Spinal cord (tissue), 10 donors: ENCODE measurements around the gene TMEM107. TPM values are rescaled to one million over a fixed set of nuclear protein-coding genes. Genes with fewer than 3 reads are reported as not detected.

ENCODE experiments used
- DNase-seq, 6 donors: peaks; one replicate each; pipeline versions ENCODE4 v3.0.0 to v3.0.0-alpha.2; 2013 to 2015; ENCODE audit warnings: low spot score in 6 of 6, low read depth in 4 of 6
- H3K27ac ChIP-seq: one replicate; pipeline ENCODE4 v1.5.1; 2013; ENCODE audit warnings: low read depth, low read length, control low read depth
- H3K27me3 ChIP-seq: one replicate; pipeline ENCODE4 v1.6.1; 2013; ENCODE audit warnings: low read length; ENCODE audit not compliant: control insufficient read depth, insufficient read depth
- H3K36me3 ChIP-seq: one replicate; pipeline ENCODE4 v1.6.1; 2013; ENCODE audit warnings: low read length; ENCODE audit not compliant: control insufficient read depth, insufficient read depth
- H3K4me1 ChIP-seq: one replicate; pipeline ENCODE4 v1.6.1; 2013; ENCODE audit warnings: low read length; ENCODE audit not compliant: control insufficient read depth, insufficient read depth
- H3K4me3 ChIP-seq: one replicate; pipeline ENCODE4 v1.5.1; 2013; ENCODE audit warnings: low read depth, low read length, control low read depth
- H3K9me3 ChIP-seq: one replicate; pipeline ENCODE4 v1.6.1; 2013; ENCODE audit warnings: low read length; ENCODE audit not compliant: control insufficient read depth, insufficient read depth
- WGBS: methylation state at CpG from one replicate; pipeline ENCODE4 v1.1.5; 2013; ENCODE audit warnings: missing lambda C conversion rate; ENCODE audit not compliant: insufficient coverage; 5-methylcytosine and 5-hydroxymethylcytosine counted together
- polyA plus RNA-seq, 2 donors: library from polyadenylated mRNA; unstranded; fragments of 120-200 nt; gene quantifications; one replicate each; pipeline ENCODE4 v1.2.1, GENCODE V29; 2013; ENCODE audit not compliant: insufficient read length in 2 of 2
- total RNA-seq, 2 donors: library from RNA; depleted of rRNA in 1 of 2; stranded (reverse); fragments of 120-200 nt in 1 of 2; fragments of >200 nt in 1 of 2; gene quantifications; one replicate each; pipeline versions ENCODE4 v1.2.3 to v1.2.4, GENCODE V29; 2013 to 2014
- donor health status: healthy.

The TMEM107 gene
- total and polyA plus RNA-seq, 4 donors: 19.0 to 48.1 (median 22.5) TPM

DNA sequence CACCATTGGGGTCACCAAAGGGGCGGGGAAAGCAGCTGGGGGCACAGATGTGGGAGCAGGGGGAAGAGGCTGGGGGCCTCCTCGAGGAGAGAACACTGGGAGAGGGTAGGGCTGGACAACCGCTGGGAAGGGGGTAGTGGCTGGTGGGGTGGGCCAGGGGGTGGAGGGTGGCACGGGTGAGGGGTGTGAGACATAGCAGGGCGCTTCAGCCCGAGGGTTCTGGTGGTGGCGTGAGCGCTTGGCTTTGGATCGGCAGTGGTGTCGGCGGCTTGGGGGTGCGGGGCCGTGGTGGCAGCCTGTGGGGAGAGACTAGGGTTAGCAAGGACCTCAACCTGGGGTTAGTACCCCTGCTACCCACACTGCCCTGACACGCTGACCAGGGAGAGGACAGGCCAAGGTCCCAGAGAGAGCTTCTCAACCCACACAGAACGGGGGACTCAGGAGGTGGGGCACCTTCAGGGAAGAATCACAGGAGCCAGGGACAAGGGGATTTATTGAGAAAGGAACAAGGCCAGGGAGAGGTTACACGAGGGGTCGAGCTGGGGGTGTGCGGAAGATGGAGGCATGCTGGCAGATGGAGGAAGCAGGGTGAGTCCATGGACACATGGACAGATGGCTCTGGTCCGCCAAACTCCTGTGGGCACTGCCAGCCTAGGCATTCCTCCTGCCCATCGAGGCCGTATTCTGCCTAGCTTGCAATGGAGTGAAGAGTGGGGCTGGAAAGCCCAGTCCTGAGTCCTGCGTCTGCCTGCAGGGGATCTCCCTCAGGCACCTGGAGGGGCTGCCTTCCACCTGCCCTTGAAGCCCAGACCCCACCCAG lies 32.4 kb downstream of the TMEM107 start:
- H3K9me3 ChIP-seq: no peaks in the 10 kb centered on the region
- no peaks in the 10 kb centered on the region for H3K27me3 ChIP-seq
- H3K27ac ChIP-seq: no peak overlapping the region
- no peak for DNase-seq
- peaks cover 3% of the 10 kb centered on the region for H3K4me1 ChIP-seq
- H3K36me3 ChIP-seq: peaks cover 94% of the 10 kb centered on the region
- WGBS: 93% methylated on average over 19 of the region's 22 CpGs
- no peak overlapping the region for H3K4me3 ChIP-seq

DNA sequence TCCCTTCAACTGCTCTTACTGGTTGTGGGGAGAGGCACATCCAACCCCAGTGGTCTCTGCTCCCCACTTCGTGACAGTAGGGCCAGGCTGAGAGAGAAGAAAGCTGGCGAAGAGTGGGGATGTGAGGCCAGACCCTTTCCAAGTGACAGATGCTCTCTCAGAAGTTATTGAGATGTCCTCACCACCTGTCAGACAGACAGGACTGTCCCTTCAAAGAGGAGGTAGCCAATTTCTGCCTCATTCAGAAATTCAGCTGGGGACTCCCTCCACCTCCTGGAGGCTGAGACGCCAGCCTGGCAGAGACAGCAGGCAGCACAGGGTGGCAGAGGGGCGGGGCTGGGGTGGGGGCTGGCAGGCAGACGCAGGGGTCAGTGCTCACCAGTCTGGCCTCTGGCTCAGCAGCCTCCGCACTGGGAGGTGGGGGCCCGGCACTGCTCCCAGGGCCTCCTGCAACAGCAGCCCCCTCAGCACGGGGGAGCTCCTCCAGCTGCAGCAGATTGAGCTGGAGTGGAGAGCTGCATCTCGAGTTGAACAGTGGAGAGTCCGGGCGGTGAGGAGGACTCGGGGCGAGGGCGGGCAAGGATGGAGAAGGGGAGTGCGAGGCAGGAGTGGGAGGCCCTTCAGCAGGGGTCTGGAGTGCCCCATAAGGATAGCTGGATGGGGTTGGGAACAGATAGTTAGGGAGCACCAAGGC lies 33.1 kb downstream of the TMEM107 start:
- no peak for DNase-seq
- Histone ChIP-seq H3K27me3 (no peaks in the 10 kb centered on the region), H3K4me1 (peaks cover 8% of the 10 kb centered on the region), H3K4me3 (no peak overlapping the region), H3K36me3 (peaks cover 86% of the 10 kb centered on the region), H3K27ac (no peak overlapping the region), H3K9me3 (no peaks in the 10 kb centered on the region)
- 91% methylated on average over 15 of the region's 15 CpGs for WGBS

DNA sequence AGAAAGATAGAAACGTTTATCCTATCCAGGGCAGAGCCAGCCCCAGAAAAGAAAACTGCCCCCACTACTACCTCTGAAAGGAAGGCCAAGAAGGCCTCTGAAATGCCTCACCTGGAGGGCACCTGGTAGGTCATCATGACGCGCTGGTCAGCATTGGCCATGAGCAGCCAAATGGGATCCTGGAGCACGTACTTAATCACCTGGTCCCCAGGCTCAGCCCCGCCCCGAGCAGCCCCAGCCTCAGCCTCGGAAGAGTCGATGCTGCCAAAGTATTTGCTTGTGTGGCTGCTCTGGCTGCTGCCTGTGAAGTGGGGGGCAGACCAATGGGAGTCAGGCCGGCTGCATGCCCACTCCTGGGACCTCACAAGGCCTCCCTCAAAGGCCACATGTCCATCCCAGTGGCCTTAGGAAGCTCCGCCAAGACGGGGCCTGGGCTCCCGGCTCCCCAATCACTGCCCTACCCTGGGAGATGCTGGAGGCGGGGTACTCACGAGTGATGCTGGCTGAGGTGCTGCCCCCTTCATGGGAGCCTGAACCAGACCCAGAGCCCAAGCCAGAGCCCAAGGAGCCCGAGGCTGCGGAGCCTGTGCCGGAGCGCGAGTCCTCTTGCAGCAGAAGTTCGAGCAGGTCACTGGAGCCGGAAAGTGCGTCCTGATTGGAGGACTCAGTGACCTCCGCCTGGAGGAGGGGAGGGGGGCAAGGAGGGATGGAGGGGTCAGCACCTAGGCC lies 33.9 kb downstream of the TMEM107 start:
- H3K27me3 ChIP-seq: no peaks in the 10 kb centered on the region
- H3K4me3 ChIP-seq: no peak overlapping the region
- WGBS: 90% methylated on average over 21 of the region's 23 CpGs
- H3K9me3 ChIP-seq: no peaks in the 10 kb centered on the region
- DNase-seq: no peak
- H3K27ac ChIP-seq: no peak overlapping the region
- peaks cover 79% of the 10 kb centered on the region for H3K36me3 ChIP-seq
- peaks cover 12% of the 10 kb centered on the region for H3K4me1 ChIP-seq

DNA sequence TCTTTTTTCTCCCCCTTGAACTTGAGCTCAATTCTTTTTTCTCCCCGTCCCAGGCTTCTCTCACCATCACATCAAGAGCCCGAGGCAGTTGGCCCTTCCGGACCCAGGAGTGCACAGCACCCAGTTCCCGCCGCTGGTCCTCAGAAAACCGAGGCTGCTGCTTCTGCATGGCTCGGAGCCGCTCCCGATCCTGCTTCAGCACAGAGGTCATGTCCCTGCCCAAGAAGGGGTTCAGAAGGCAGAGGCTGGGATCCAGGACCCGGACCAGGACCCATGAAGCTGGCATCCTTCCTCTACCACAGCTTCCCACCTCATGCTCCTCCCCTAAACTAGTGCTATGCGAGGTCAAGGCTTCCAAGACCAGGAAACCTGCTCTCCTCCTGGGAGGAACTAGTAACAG lies 34.4 kb downstream of the TMEM107 start:
- Histone ChIP-seq H3K9me3 (no peaks in the 10 kb centered on the region), H3K36me3 (peaks cover 74% of the 10 kb centered on the region), H3K27ac (no peak overlapping the region), H3K4me3 (no peak overlapping the region), H3K4me1 (peaks cover 12% of the 10 kb centered on the region), H3K27me3 (no peaks in the 10 kb centered on the region)
- 94% methylated on average over 8 of the region's 11 CpGs for WGBS
- no peak for DNase-seq

DNA sequence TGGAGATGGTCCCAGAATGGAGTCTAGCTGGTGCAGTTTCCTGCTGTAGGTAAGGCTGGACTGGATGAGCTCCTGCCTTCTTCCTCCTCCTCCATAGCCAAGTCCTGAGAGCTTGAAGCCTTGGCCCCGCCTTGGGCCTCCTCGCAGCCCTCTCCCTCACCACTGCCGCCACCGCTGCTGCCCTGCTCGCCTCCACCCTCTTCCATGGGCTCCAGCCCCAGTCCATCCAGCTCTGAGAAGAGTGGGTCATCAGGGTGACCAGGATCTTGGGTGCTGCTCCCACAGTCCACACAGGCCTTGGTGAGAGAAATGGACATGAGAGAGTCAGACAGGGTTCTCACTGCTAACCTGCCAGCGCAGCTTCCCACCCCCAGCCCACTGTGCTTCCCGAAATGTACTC lies 35.1 kb downstream of the TMEM107 start:
- peaks cover 12% of the 10 kb centered on the region for H3K4me1 ChIP-seq
- no peaks in the 10 kb centered on the region for H3K27me3 ChIP-seq
- 89% methylated on average over 6 of the region's 7 CpGs for WGBS
- H3K27ac ChIP-seq: no peak overlapping the region
- H3K4me3 ChIP-seq: no peak overlapping the region
- H3K36me3 ChIP-seq: peaks cover 67% of the 10 kb centered on the region
- H3K9me3 ChIP-seq: no peaks in the 10 kb centered on the region
- DNase-seq: no peak

DNA sequence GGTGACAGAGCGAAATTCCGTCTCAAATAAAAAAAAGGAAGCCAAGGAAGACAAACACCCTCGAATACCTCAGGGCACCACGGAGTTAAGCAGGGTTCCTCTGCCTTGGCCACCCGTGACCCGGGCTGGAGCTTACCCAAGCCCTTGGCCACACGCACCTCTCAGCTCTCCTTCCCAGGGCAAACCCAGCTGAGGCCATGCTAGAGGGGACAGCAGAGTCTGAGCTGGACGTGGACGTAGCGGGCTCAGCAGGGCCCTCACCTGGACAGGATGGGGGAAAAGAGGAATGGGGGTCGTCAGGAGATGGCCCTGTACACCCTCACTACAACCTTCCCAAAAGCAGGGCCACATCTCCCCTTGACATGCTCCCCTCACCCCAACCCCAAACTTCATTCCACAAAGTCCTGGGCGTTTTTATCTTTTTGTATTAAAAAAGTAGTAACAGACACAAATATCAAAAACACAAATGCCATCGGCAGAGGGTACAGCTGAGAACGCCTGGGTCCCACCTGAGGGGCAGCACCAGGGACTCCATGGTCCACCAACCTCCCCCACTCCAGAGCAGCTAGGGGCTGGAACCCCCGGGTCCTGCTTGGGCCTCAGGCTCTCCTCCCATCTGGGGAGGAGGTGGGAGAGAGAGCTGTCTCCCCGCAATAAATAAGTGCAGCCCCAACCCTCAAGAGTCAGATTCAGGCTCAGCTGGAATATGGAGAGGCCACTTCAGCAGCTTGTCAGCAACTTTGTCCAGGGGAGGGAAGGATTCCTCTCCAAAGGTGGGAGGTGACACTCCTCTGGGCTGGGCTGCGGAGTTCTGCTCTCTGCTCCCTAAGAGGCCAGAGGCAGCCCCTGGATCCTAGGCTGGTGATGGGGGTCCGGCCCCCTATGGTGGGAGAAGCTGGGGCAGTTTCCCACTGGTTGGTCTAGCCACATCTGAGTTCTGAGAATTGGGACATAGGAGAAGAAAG lies 35.8 kb downstream of the TMEM107 start:
- Histone ChIP-seq H3K36me3 (peaks cover 60% of the 10 kb centered on the region), H3K27me3 (no peaks in the 10 kb centered on the region), H3K27ac (no peak overlapping the region), H3K9me3 (no peaks in the 10 kb centered on the region), H3K4me3 (no peak overlapping the region), H3K4me1 (peaks cover 12% of the 10 kb centered on the region)
- DNase-seq: no peak
- 76% methylated on average over 9 of the region's 18 CpGs for WGBS

DNA sequence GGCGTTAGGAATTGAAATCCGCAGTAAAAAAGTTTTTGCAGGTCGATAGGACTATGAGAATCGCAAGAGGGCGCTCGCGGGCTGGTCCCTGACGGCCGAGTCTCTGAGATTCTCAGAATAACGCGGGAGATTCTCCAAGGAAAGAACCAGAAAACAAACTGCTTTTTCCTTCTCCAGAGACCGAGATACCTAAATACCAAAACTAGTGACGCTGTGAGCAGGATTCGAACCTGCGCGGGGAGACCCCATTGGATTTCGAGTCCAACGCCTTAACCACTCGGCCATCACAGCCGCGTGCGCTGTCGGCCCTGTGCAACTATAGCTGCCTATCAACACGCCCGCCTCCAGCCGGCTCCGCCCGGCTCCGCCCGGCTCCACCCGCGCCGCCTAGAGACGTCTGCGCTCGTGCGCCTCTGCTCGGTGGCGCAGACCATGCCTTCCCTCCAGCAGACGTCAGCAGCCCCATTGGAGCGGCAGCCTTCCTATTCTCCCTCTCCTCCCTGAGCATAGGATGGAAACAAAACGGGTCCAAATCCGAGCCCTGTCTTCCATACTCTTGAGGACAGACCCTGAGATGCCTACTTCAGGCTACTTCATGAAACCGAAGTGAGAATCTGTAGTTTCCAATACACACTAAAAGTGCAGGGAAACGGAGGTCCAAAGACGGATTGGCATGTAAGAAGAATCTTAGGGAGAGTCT lies 37.4 kb downstream of the TMEM107 start:
- 0% methylated on average over 43 of the region's 46 CpGs for WGBS
- H3K4me3 ChIP-seq: peak overlapping the region; percentile 47
- no peaks in the 10 kb centered on the region for H3K9me3 ChIP-seq
- no peaks in the 10 kb centered on the region for H3K27me3 ChIP-seq
- peaks cover 44% of the 10 kb centered on the region for H3K36me3 ChIP-seq
- H3K27ac ChIP-seq: peak overlapping the region; percentile 94
- DNase-seq: peak; percentile 86 to 99 (median 92)
- H3K4me1 ChIP-seq: peaks cover 12% of the 10 kb centered on the region

DNA sequence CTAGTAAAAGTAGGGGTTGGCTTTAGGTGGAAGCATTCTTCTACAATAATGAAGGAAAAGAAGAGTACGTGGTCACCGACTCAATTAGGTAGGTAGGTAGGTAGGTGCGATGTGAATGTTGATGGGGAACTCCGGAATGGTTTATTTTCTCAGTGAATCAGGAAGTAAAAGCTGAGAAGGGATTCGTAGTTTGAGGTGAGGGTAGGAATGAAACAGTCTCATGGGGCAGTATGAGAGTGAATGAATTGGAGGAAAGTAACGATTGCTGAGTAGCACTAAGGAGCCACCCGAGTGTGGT lies 37.9 kb downstream of the TMEM107 start:
- H3K27me3 ChIP-seq: no peaks in the 10 kb centered on the region
- peaks cover 12% of the 10 kb centered on the region for H3K4me1 ChIP-seq
- 2% methylated on average over 7 of the region's 7 CpGs for WGBS
- peak overlapping the region; percentile 94 for H3K27ac ChIP-seq
- no peak for DNase-seq
- peaks cover 39% of the 10 kb centered on the region for H3K36me3 ChIP-seq
- peak overlapping the region; percentile 47 for H3K4me3 ChIP-seq
- H3K9me3 ChIP-seq: no peaks in the 10 kb centered on the region
